Effector memory CD4-positive, alpha-beta T cell (primary cell): ENCODE data around the gene NUDCD3.

Experiments used
- DNase-seq, 3 donors: peaks; one replicate each; pipeline ENCODE4 v3.0.0-alpha.2; 2020
- H3K27ac ChIP-seq: 2 replicates; pipeline ENCODE4 v1.7.0; 2013; ENCODE audit warnings: mild to moderate bottlenecking, low read length, moderate library complexity; ENCODE audit not compliant: insufficient read depth, poor library complexity, severe bottlenecking
- H3K27me3 ChIP-seq: replicated peaks from 2 replicates; pipeline ENCODE4 v1.7.0; 2013; ENCODE audit warnings: mild to moderate bottlenecking, low read length; ENCODE audit not compliant: insufficient read depth, control insufficient read depth, poor library complexity, severe bottlenecking
- H3K36me3 ChIP-seq: 2 replicates; pipeline ENCODE4 v1.7.0; 2013; ENCODE audit warnings: mild to moderate bottlenecking, low read length, moderate library complexity; ENCODE audit not compliant: control insufficient read depth, insufficient read depth
- H3K4me1 ChIP-seq: 2 replicates; pipeline ENCODE4 v1.7.0; 2013; ENCODE audit warnings: low read length, mild to moderate bottlenecking; ENCODE audit not compliant: control insufficient read depth, insufficient read depth, poor library complexity, severe bottlenecking
- H3K4me3 ChIP-seq: 2 replicates; pipeline ENCODE4 v1.7.0; 2013; ENCODE audit warnings: low read length, low read depth, mild to moderate bottlenecking; ENCODE audit not compliant: insufficient read depth, poor library complexity, severe bottlenecking
- H3K9me3 ChIP-seq: 2 replicates; pipeline ENCODE4 v1.7.0; 2013; ENCODE audit warnings: mild to moderate bottlenecking, low read length, moderate library complexity; ENCODE audit not compliant: control insufficient read depth

The NUDCD3 gene

DNA sequence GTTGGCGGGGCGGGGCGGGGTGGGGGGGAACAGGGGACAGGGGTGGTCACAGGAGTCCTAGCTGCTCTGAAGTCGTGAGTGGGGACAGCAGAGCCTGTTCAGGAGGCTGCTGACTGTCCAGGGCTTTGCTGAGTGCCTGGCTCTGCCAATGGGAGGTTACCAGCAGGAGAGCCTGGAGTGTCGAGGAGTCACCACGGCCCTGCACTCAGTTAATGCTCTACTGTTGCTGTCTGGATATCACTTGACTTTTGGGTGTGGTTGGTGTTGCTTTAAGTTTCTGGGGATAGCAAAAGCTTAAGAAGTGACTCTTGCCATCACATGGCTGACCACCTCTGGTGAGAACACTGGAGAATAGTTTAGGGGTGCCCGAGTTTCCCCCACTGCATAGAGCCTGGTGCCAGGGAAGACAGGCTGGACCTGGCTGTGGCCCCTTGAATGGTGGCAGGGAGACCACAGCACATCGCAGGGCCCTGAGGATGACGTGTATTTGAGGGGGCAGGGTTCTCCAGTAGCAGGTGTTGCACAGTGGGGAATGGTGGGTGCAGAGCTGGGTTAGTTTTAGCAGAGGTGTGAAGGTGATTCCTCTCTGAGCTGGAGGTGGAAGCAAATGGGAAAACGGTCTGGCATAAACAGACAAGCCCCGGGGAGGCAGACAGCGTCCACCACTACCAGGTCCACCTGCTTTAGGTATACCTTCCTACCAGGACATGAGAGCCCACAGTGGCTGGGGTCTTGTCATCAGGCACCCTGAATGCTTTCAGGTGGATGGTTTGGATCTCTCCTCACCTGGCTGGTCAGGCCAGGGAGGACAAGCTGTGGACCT, 110.9 kb downstream of the NUDCD3 start:
- Histone ChIP-seq H3K9me3 (no peaks in the 10 kb centered on the region), H3K36me3 (peaks cover 11% of the 10 kb centered on the region), H3K4me1 (no peaks in the 10 kb centered on the region), H3K27me3 (no peaks in the 10 kb centered on the region), H3K27ac (no peak overlapping the region), H3K4me3 (no peak overlapping the region)
- no peak for DNase-seq

DNA sequence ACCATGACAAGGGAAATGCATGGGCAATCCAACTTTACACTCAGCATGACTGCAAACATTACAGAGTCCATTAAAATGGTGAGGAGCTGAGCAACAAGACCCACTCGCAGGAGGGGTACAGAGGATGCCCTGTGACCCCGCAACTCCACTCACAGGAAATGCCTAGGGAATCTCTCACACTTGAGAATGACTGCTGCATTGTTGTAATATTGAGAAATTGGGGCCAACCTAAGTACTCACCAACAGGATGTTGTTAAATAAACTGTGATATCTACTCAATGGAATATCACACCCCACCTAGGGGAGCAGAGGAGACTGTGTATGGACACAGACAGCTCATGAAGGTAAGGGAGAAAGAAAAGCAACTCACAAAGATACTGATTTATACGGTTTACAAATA, 111.7 kb downstream of the NUDCD3 start:
- Histone ChIP-seq H3K36me3 (peaks cover 7% of the 10 kb centered on the region), H3K27ac (no peak overlapping the region), H3K9me3 (no peaks in the 10 kb centered on the region), H3K4me3 (no peak overlapping the region), H3K4me1 (no peaks in the 10 kb centered on the region), H3K27me3 (no peaks in the 10 kb centered on the region)
- no peak for DNase-seq

DNA sequence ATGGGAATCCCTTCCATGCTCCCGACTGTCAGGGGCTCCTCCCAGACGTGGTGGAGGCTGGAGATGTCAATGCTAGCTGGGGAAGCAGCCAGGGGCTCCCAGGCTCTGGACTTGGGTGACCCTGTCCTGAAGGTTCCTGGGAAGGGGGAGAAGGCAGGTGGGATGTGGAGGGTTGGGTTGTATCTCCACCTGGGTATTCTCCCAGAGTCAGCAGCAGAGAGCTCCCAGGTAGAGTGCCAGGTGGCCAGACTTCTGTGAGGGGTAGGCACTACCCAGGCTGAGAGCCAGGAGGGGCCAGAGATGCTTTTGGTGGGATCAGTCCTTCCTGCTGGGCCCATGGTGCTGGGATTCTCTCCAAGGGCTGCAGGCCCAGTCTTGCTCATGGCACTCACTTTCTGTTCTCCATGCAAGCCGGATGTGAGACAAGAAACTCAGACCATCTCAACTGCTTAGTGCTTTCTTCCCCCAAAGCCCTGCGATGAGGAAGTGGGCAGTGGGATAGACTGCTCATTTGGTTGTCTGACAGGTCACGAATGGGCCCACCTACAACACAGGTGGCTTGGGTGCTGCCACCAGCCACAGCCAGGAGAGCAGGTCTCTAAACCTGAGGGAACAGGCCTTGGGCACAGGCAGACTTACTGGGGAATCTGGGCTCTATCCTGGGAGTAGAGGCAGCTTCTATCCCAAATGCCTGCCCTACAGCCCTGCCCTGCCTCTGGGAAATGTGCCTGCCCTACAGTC, 112.6 kb downstream of the NUDCD3 start:
- Histone ChIP-seq H3K27ac (no peak overlapping the region), H3K4me1 (no peaks in the 10 kb centered on the region), H3K4me3 (no peak overlapping the region), H3K9me3 (no peaks in the 10 kb centered on the region), H3K27me3 (no peaks in the 10 kb centered on the region), H3K36me3 (no peaks in the 10 kb centered on the region)
- no peak for DNase-seq

GRCh38 chr7:44377134-44377463, 113.4 kb downstream of the NUDCD3 start:
- Histone ChIP-seq H3K36me3 (no peaks in the 10 kb centered on the region), H3K27me3 (no peaks in the 10 kb centered on the region), H3K4me1 (no peaks in the 10 kb centered on the region), H3K27ac (no peak overlapping the region), H3K4me3 (no peak overlapping the region), H3K9me3 (no peaks in the 10 kb centered on the region)
- DNase-seq, result no peak

GRCh38 chr7:44376429-44377133, 113.9 kb downstream of the NUDCD3 start:
- no peak overlapping the region for H3K27ac ChIP-seq
- DNase-seq, result no peak
- H3K27me3 ChIP-seq, result no peaks in the 10 kb centered on the region
- H3K36me3 ChIP-seq, result no peaks in the 10 kb centered on the region
- H3K4me1 ChIP-seq, result no peaks in the 10 kb centered on the region
- no peak overlapping the region for H3K4me3 ChIP-seq
- no peaks in the 10 kb centered on the region for H3K9me3 ChIP-seq

- H3K27ac ChIP-seq, result no peak overlapping the region
- no peaks in the 10 kb centered on the region for H3K27me3 ChIP-seq
- no peaks in the 10 kb centered on the region for H3K9me3 ChIP-seq
- H3K4me3 ChIP-seq, result no peak overlapping the region
- no peak for DNase-seq
- no peaks in the 10 kb centered on the region for H3K4me1 ChIP-seq
- no peaks in the 10 kb centered on the region for H3K36me3 ChIP-seq
Observed at GRCh38 chr7:44375926-44376342, 114.5 kb downstream of the NUDCD3 start.

DNA sequence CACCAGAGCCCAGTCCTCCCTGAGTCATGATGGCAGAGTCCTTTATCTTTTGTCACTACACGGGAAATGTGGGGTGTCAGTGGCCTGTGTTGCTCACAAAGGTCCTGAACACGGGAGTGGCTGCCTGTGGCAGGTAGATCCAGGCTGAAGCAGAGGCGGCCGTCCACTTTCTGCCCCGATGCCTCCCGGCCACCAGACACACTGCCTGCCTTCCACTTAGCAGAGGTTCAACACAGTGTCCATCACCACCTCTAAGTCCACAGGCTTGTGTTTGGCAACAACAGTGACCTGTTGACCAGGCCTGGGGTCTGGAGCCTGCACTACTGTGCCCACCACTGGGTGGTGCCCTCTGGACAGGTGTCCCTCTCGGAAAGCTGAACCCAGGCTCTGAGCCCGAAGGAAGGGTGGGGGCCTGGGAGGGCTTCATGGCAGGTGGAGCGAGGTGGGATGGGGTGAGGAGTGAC, 115.2 kb downstream of the NUDCD3 start:
- Histone ChIP-seq H3K4me1 (no peaks in the 10 kb centered on the region), H3K27me3 (no peaks in the 10 kb centered on the region), H3K4me3 (no peak overlapping the region), H3K36me3 (no peaks in the 10 kb centered on the region), H3K27ac (no peak overlapping the region), H3K9me3 (no peaks in the 10 kb centered on the region)
- DNase-seq, result no peak

- no peak overlapping the region for H3K4me3 ChIP-seq
- H3K9me3 ChIP-seq, result no peaks in the 10 kb centered on the region
- H3K27me3 ChIP-seq, result no peaks in the 10 kb centered on the region
- DNase-seq, result no peak
- no peaks in the 10 kb centered on the region for H3K4me1 ChIP-seq
- no peaks in the 10 kb centered on the region for H3K36me3 ChIP-seq
- no peak overlapping the region for H3K27ac ChIP-seq
Observed at GRCh38 chr7:44374007-44374763, 116.3 kb downstream of the NUDCD3 start.

DNA sequence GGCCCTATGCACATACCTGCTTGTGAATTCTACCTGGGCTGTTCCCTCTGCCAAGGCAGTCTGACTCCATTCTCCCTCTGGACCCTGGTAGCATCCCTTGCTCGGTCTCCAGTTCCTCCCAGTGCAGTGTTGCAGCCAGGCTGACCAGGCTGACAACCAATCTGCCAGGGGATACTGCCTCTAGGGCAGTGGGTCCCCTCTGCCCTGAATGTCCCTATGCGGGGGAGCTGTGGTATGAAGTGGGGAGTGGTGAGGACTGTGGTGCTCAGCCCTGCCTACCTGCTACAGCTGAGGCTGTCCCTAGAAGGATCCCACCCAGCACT, 117.1 kb downstream of the NUDCD3 start:
- Histone ChIP-seq H3K4me3 (no peak overlapping the region), H3K9me3 (no peaks in the 10 kb centered on the region), H3K36me3 (no peaks in the 10 kb centered on the region), H3K27ac (no peak overlapping the region), H3K4me1 (no peaks in the 10 kb centered on the region), H3K27me3 (no peaks in the 10 kb centered on the region)
- DNase-seq, result no peak
